Measurements from ENCODE around the gene SOX9.

Gene SOX9

GRCh38 chr17:72120642-72121163 lies at the start of gene SOX9:
SOX9 (plus strand) TSS chr17:72121020; CDS start chr17:72121392, 372 bp downstream.
- no peak for DNase-seq

DNA sequence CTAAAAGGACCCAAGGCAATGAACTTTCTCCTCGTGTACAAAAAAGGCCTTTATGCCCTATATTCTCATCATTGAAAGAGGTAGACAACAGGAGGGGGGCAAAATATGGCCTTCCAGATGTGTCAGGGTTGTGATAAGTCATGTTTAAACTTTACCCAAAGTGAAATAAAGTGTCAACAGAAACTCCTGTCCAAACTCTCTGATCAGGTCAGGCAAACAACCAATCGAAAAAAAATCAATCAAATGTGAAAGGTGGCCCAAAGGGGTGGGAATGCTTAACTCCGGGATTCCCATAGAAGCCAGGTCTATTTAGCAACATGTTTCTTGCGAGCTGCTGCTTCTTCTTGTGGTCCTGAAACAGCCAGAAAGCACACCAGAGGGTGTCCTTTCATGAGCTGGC lies 49.5 kb upstream of the SOX9 start:
- DNase-seq, result no peak

DNA sequence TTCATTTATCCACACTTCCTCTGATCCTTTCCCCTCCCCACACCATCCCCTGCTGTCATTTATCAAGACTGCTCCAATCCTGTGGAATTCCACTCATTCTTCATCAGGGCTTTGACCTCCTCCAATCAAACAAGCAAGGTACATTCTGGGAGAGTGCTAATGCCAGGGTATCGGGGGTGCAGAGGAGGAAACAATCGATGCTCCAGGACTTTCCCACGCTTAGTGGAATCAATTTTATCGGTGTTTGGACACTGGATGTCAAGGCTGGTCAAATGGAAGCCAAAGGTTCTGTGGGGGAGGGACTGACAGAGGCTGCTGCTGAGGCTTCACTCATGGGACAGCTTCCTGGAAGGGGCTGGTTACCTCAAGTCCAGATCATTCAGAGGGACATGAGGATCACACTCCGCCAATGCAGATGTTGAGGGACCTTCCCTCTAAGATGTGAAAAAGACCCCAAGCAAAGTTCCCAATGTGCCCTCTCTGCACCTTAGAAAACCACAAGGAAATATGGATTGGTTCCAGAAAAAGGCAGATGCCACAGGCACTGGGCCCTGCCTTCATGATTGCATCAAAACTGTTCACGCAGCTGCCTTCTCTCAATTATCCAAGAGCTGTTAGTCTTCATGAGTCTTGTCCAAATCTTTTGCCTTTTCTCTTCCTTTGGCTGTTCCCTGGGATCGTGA lies 44.7 kb upstream of the SOX9 start:
- no peak for DNase-seq

- no peak for DNase-seq
Observed at GRCh38 chr17:72076678-72077030, 44.2 kb upstream of the SOX9 start.

DNA sequence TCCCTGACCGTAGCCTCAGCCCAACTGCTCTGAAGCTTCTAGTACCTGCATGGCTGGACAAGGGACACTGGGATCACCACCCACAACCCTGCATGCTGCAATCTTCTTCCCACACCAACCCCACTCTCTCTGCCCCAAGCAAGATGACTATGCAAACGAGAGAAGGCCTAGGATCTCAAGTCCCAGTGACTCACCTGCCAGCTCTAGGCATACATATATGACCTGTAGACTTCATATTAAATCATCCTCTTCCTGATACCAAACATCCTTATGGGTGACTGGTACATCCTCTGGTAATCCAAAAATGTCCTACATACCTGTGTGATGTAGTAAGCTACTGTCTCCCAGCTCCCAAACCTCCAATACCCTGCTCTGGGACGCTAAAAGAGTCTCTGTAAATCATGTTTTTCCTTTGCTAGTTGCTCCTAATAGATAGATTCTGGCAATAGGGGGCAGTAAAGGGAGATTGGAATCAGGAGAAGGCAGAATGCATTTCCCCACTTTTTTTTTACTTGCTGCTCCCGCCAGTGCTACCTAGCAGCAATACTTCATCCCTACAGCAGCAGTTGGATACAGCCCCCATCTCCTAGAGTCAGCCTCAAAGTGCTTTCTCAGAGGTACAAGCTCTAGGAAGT lies 43.4 kb upstream of the SOX9 start:
- no peak for DNase-seq

DNA sequence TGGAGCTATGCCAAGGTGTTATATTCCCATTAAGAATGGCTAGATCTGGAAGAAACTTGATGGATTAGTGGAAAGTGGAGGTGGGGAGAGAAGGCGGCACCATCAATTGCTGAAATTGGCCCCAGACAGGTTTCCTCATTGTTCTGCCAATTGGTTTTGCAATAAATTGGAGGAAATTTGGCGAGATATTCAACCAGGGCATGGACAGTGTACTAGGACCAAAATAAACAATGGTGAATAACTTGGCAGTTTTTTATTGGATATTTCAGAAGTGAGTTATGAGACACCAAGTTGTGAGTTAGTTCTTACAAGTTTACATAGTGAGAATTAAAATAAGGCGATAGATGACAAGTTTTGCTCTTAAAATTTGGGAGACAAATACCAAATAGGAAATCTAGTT lies 41.1 kb upstream of the SOX9 start:
- DNase-seq, result no peak

DNA sequence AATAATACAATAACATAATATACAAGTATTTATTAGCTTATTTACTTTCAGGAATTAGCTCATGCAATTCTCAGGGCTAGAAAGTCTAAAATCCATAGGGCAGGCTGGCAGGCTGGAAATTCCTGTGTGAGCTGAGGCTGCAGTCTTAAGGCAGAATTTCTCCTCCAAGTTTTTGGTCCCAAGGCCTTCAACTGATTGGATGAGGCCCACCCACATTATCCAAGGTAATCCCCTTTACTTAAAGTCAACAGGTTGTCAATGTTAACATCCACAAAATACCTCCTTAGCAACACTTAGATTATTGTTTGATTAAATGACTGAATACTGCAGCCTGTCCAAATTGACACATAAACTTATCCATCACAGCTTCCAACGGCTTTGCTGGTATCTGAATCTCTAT lies 32.9 kb upstream of the SOX9 start:
- DNase-seq, result no peak

GRCh38 chr17:72089453-72089987 lies 31.3 kb upstream of the SOX9 start:
- no peak for DNase-seq

GRCh38 chr17:72090108-72090507 lies 30.7 kb upstream of the SOX9 start:
- no peak for DNase-seq

GRCh38 chr17:72092710-72093322 lies 28.0 kb upstream of the SOX9 start:
- no peak for DNase-seq

- no peak for DNase-seq
Observed at GRCh38 chr17:72093707-72094106, 27.1 kb upstream of the SOX9 start.

DNA sequence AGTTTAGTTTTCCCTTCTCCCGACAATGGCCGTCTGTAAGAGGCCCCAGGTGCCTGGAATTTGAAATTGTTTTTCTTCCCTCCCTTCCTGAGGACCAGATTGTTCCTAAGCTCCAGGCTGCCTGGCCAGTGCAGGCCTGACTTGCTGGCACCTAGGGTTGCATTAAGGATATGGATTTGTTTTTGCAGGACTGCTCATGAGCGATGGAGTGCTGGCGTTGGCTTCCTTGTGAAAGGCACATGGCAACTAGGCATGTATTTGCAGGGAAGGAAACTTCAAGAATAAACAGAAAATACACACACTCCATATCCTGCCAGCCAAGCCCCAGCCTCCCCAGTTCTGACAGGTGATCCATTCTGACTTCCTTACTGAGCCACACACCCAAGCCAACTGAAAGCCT lies 25.5 kb upstream of the SOX9 start:
- DNase-seq, result no peak

DNA sequence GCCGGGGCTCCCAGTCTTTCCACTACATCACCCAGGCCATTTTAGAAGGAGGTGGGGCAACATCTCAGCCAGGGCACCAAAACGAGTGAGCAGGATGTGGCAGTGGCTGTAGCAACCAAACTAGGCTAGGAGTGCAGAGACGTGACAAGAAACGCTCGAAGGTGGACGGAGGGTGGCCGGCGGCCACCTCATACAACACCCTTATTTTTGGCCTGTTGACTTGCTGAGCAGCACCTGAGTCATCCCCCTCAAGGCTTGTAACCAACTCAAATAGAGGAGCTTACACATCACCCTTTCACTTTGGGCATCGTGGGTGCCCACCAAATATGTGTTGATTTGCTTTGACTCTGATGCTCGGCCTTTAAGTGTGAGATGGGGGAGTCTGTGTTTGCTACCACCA lies 23.7 kb upstream of the SOX9 start:
- no peak for DNase-seq

- DNase-seq, result no peak
Observed at GRCh38 chr17:72099919-72100318, 20.9 kb upstream of the SOX9 start.

DNA sequence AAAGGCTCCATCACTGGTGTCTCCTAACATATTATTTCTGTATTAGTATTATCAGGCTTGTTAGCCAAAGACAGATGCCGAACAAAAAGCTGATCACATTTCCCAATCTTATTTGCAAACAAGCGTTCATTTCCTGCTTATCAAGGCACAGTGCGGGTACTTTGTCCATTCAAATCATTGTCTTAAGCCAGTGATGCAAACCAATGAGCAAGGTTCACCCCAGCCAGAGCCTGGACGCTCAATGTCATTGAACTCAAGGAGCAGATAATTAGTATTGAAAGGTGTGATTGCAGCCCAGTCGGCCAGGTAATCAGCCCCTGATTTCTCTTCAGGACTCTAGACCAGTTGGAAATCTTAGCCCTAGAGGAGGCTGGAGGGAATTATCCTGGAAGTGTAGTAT lies 20.4 kb upstream of the SOX9 start:
- no peak for DNase-seq

- DNase-seq, result no peak
Observed at GRCh38 chr17:72101526-72101925, 19.3 kb upstream of the SOX9 start.

DNA sequence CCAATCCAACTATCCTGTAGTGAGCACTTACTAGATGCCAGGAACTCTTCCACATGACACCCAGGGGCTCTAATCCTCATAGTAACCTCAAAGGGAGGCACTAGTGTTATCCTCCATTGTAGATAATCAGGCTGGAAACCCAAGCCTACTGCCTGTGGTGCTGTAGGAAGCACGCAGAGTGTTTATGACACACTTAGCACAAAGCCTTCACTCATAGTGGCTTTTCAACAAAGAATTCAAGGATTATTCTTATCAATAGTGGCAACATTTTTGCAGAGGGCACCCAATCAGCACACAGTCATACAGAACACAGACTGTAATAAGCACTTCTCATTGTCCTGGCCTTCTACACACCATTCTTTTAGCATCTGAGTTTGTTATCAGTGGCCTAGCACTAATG lies 18.5 kb upstream of the SOX9 start:
- no peak for DNase-seq

GRCh38 chr17:72104164-72104862 lies 16.5 kb upstream of the SOX9 start:
- no peak for DNase-seq

GRCh38 chr17:72104863-72105234 lies 16.0 kb upstream of the SOX9 start:
- DNase-seq, result no peak

DNA sequence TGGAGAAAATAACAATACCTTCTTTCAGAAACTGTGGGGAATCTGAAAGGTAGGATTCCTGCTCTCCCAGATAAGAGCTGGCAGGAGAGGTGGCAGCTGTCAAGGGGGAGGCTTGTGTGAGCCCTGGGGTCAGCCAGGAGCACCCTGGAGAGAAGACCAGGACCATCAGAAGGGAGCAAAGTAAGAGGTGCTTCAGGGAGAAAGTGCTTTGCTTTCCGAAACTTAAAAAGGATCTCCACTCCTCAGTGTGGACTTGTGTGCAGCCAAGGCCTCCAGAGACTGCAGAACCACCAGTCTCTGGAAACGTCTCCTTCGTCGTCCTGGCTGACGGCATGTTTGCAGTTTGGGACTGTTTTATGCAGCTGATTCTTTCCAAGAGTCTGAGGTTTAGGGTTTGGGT lies 13.7 kb upstream of the SOX9 start:
- no peak for DNase-seq

GRCh38 chr17:72110231-72110941 lies 10.4 kb upstream of the SOX9 start:
- no peak for DNase-seq

DNA sequence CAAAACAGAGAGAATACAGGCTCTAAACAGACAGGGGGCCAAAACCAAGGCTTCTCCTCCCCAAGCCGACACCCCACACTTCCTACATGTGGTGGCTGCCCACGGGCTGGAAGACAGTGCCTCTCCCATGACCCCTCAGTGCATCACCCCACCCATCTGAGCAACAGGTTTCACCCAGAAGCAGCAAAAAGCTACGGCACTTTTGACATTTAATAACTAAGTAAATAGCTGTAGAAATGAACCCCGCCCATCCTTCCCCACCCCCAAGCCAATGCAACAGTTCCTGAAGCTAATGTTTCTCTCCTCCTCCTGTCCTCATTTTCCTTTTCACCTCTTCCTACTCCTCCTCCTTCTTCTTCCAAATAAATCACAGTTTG lies 9.9 kb upstream of the SOX9 start:
- no peak for DNase-seq
